Embryonic facial prominence (tissue), 1 donor: ENCODE results near the gene MLX.
A peak's percentile ranks its signal among the peaks of the same experiment; 100 is the strongest.
"Not testable (repeated sequence)": the region's sequence is repeated elsewhere in the genome, so short reads cannot be mapped to it uniquely, and the experiment has no call there.

Source experiments
- DNase-seq: peaks from one replicate; pipeline ENCODE4 v3.0.0-alpha.2; 2016; ENCODE audit errors: extremely low spot score

MLX gene

GRCh38 chr17:42579794-42580551 lies 13.1 kb downstream of the MLX start:
- no peak for DNase-seq

DNA sequence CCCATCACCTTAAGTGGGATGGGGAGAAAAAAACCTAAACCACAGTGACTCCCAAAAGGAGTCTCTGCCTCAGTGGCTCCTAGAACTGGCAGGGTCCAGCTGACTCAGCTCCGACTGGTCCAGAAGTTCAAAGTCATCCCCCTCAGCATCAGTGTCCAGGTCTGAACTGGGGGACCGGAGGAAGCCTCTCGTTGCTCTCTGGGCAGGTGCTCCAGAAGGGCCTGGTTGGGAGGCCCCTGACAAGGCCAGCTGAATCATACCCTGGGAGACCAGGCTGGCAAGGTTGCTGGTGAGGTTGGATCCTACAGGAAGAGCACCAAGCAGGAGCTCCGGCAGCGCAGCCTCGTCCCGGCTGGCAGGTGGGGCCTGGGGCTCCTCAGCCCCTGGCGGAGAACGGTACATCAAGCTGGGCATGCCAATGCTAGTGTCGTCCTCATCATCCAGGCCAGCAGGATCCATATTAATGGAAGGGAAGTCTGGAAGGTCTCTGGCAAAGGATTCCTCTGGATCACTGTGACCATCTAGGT lies 14.9 kb downstream of the MLX start:
- DNase-seq = no peak

- no peak for DNase-seq
Measured at GRCh38 chr17:42584880-42585279, 18.0 kb downstream of the MLX start.

GRCh38 chr17:42585353-42585752 lies 18.5 kb downstream of the MLX start:
- DNase-seq = no peak

DNA sequence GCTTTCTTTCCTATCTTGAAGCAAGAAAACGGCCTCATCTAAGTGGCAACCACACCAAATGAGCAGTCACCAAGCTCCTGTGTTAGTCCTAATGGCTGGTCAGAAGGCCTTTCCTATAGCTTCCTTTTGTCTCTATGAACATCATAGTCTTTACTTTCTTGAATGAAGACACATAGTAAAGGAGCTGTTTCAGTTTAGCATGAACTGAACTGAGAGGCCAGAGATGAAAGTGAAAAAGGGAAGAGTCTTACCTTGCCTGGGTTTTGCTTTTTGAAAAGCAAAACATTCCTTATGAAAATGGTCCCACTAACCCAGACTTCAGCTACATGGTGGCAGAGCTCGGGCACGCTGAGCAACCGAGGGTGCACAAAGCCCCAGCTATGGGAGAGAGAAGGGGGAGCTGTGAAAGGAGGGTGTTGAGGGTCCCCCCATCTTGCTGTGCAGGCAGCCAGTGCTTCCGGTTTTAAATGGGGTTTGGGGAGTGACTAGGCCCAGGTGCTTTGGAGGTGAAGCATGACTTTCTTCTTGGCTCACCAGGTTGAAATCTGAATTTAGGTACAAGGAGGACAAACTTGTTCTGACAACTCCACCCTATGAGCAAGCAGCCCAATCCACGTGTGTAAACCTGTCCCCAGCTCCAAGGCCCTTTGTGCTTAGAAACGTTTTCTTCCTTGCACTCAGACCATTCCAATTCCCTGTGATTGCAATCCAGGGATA lies 19.8 kb downstream of the MLX start:
- no peak for DNase-seq

- DNase-seq = no peak
Measured at GRCh38 chr17:42590886-42591285, 24.0 kb downstream of the MLX start.

GRCh38 chr17:42591411-42591810 lies 24.5 kb downstream of the MLX start:
- DNase-seq = no peak

DNA sequence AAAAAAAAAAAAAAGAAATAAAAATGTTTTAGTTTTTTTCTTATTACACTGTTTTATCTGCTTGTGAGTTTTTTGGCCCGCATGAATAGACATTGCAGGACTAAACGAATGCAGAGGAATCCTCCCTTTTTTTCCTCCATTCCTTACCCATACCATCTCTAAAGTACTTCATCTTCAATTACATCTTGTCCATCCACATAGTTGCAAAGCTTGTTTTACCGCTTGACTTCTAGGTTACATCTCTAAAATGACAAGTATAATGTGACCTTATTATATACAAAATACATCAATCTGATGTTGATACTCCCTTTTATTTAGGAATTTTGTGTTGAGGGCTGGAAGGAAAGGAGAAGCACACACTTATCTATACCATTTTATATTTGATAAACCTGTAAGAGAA lies 29.5 kb downstream of the MLX start:
- DNase-seq = no peak

- no peak for DNase-seq
Measured at GRCh38 chr17:42598905-42599304, 32.0 kb downstream of the MLX start.

DNA sequence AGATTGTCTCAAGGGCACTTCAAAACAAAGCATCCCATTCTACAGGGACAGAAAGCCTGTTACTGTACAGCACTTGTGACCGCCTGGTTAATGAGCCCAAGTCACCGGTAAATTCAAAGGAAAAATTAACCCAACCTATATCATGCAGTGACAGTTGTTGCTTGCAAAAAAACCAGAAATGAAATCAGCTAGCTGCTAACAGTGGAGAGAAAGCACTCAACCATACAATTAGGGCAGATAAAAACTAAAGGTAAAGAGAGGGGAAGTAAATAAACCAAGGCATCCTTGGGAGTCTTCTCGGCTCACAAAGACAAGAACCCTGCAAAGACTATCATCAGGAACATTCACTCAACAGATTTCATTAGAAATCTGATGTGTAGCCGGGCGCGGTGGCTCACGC lies 36.4 kb downstream of the MLX start:
- DNase-seq = no peak

DNA sequence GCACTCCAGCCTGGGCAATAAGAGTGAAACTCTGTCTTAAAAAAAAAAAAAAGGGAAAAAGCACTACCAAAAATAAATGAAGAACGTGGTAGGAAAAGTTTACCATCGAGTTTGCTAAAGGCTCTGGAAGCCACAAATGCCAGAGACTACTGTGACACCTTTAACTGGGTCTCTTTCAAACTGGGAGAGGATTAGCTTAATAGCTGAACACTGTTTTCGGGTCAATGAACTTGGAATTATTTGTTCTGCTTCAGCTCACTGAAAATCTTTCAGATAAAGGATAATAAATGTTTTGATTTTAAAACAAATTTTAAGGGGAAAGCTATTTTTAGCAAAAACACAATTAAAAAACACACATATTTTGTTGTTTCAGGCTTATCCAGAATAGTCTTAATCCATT lies 40.9 kb downstream of the MLX start:
- no peak for DNase-seq

DNA sequence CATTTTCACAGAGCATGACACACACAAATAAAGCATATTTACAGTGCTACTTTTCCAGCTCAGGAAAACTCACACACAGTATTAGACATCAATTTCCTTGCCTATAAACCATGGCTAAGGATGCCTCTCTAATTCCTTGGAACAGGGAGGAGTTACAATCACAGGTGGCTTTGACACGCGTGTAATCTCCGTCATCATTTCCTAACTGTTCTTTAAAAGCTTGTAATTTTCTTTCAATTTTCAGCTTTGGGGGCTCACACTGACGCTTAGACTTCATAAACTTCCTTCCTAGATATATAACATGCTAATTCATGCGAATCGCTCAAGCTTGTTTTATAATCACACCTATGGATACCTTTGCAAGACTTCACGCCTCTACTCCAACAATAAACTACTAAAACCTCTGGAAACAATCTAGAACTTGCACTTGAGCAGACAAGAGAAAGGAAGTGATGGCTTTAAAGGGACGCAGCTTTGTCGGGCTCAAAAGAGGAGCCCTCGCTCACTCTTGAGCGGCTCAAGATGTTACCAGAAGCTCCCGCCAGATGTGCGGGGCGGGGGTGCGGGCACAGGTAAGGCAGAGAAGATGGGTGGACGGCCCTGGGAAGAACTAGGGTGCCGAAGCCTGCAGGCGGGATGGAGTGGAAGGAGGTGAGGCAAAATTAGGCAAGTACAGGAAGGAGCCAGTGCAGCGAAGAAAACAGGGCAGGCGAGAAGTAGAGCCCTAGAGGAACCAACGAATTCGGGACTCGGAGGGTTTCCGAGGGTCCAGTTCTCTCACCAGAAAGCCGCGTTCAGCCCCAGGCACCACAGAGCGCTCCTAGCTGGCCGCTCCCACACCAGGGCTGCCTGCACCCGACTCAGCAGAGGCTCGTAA lies 41.6 kb downstream of the MLX start:
- no peak for DNase-seq

GRCh38 chr17:42609182-42609813 lies 42.4 kb downstream of the MLX start, which contains the start of the genes RETREG3 and TUBG1:
Gene RETREG3, minus strand, starts transcription at chr17:42609374. Its CDS starts 50 bp downstream, at chr17:42609324.
Gene TUBG1, plus strand, starts transcription at chr17:42609683. Its CDS starts 55 bp downstream, at chr17:42609738.
- peak; percentile 95 for DNase-seq

DNA sequence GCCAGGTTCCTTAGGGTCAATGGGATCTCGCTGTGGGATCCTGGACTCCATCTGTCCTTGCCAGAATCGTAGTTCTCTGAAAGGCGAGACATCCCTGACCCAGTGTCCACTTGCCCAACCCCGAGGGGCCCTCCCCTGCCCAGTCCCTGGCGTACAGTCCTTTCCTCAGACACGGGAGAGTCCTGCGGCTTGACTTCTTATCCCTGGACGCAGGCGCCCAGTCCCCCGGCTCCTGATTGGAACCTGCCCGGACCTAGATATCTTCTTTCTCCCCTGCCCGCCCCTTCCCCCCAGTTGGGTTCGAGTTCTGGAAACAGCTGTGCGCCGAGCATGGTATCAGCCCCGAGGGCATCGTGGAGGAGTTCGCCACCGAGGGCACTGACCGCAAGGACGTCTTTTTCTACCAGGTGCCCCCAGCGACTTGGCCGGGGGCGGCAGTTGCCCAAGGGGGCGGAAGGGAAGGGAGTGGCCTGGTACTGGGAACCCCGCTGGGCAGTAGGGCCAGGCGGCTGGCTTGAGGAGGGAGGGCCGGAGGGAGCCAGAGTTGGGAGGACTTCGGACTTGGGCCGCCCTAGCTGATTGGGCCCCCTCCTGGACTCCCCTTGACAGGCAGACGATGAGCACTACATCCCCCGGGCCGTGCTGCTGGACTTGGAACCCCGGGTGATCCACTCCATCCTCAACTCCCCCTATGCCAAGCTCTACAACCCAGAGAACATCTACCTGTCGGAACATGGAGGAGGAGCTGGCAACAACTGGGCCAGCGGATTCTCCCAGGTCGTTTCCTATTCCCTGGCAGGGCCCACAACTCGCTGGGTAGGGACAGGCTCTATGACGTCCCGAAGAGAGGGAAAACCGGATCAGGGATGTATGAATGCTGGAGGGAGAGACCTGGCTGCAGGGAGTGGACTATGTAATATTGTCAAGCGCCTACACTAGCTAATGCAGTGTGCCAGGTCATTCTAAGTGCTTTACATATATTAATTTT lies 43.2 kb downstream of the MLX start:
- not testable (repeated sequence) for DNase-seq

- no peak for DNase-seq
Measured at GRCh38 chr17:42612013-42612412, 45.1 kb downstream of the MLX start.

DNA sequence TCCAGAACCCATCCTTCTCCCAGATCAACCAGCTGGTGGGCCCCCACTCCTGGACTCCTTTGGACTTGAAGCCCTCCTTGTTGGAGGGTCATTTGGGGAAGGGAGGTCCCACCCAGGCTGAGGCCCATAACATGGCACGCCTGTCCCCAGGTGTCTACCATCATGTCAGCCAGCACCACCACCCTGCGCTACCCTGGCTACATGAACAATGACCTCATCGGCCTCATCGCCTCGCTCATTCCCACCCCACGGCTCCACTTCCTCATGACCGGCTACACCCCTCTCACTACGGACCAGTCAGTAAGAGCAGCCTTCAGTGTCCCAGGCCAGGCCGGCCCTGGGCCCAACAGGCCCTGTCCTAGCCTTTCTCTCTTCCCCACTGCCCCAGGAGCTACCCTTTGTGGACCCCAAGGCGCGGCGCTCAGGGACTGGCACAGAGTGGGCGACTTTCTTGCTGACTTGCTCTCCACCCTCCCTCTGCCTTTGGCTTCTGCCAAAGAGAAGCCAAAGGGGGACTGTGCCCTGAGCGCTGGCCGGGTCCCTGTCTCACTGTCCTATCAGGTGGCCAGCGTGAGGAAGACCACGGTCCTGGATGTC lies 46.9 kb downstream of the MLX start:
- no peak for DNase-seq

DNA sequence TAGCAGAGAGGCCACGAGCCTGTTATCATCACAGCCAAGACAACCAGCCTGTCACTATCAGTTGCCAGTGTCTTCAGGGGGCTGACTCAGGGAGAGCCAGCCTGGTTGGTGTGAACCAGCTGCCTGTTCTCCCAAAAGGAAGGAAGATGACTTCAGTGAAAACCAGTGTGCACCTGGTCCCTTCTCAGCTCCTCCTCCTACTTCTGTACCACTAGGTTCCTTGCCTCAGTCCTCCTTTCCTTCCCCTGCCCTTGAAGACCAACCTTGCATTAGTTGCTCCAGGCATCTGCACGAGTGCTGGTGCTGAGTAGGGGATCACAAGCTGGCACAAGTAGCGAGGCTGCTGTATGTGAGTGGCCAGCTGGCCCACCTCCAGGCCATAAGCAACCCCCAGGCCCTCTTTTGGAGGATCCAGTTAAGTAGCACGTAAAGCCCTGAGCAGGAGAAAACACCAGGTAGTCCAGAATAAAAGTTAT lies 51.1 kb downstream of the MLX start:
- no peak for DNase-seq

DNA sequence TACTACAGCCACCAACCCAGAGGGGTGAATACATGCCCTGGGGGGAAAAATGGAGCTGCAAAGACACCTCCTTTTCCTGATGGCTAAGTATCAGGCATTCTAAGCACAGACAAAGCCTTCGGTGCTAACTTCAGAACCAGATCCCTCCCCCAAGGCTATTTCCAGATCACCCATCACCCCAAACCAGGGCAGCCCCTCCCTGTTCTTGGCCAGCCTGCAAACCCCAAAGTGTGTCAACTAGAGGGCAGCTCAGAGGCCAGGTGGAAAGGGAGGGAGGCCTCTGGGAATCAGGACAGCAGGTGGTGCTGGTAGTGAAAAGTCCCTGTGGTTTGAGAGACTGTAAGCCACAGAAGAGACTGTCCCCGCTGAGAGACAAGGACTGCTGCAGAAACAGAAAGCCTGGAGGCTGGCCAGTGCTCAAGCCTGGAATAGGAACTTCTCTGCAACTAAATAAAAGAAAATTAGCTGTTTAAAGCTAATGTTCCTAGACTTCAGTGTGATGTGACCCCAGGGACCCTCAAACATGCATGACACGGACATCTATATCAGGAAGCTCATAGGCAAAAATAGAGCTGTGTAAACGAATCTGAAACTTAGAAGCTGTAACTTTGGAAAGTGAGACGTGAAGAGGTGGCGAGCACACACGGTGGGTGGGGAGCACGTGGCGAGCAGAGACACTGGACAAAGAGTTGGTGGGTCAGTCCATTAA lies 51.7 kb downstream of the MLX start:
- no peak for DNase-seq

- not testable (repeated sequence) for DNase-seq
Measured at GRCh38 chr17:42621987-42622386, 55.1 kb downstream of the MLX start.
